Osteoblast (primary cell): Measurements from ENCODE around the gene RNH1. TPM values are rescaled to one million over a fixed set of nuclear protein-coding genes. Genes with fewer than 3 reads are reported as not detected.

Experiments used
- DNase-seq: peaks from one replicate; pipeline ENCODE4 v3.0.0; 2011; ENCODE audit warnings: low spot score, mixed read lengths; ENCODE audit not compliant: insufficient read length; ENCODE audit errors: missing footprints
- H2AFZ ChIP-seq: 2 replicates; pipeline ENCODE4 v1.6.0; 2011; ENCODE audit warnings: mild to moderate bottlenecking, low read length
- H3K27ac ChIP-seq: 2 replicates; pipeline ENCODE4 v1.5.1; 2011; ENCODE audit warnings: mild to moderate bottlenecking, low read depth, low read length, moderate library complexity
- H3K27me3 ChIP-seq: 2 replicates; pipeline ENCODE4 v1.6.0; 2012; ENCODE audit warnings: mild to moderate bottlenecking, control low read depth, inconsistent platforms, low read length, moderate library complexity; ENCODE audit not compliant: insufficient read depth
- H3K36me3 ChIP-seq: 2 replicates; pipeline ENCODE4 v1.5.1; 2011; ENCODE audit warnings: mild to moderate bottlenecking, low read length, control low read depth, moderate library complexity; ENCODE audit not compliant: insufficient read depth
- H3K4me1 ChIP-seq: 2 replicates; pipeline ENCODE4 v1.5.1; 2011; ENCODE audit warnings: mild to moderate bottlenecking, low read length, control low read depth, moderate library complexity; ENCODE audit not compliant: insufficient read depth
- H3K4me2 ChIP-seq: 2 replicates; pipeline ENCODE4 v1.6.0; 2011; ENCODE audit warnings: mild to moderate bottlenecking, low read length; ENCODE audit not compliant: insufficient read depth
- H3K4me3 ChIP-seq: fragments of 200-600 bp; sonication (generic); 3 replicates; pipeline ENCODE4 v1.5.1; 2012; ENCODE audit warnings: mild to moderate bottlenecking, low read length, inconsistent platforms; ENCODE audit not compliant: insufficient read depth
- H3K79me2 ChIP-seq: 2 replicates; pipeline ENCODE4 v1.6.0; 2012; ENCODE audit warnings: mild to moderate bottlenecking, low read length, control low read depth, inconsistent platforms; ENCODE audit not compliant: insufficient read depth
- H3K9me3 ChIP-seq: 2 replicates; pipeline ENCODE4 v1.5.1; 2011; ENCODE audit warnings: low read depth, low read length, control low read depth
- H4K20me1 ChIP-seq: 2 replicates; pipeline ENCODE4 v1.6.0; 2012; ENCODE audit warnings: mild to moderate bottlenecking, low read length, control low read depth; ENCODE audit not compliant: insufficient read depth
- total RNA-seq: library from RNA; depleted of rRNA; stranded (reverse); fragments of >200 nt; gene quantifications from 2 replicates; pipeline ENCODE4 v1.2.3, GENCODE V29; 2012
- TF ChIP-seq, protein P1 (sequence below): IDR thresholded peaks from 2 replicates; pipeline ENCODE4 v1.5.1; 2011; ENCODE audit warnings: mild to moderate bottlenecking, low read depth, low read length, moderate library complexity; ENCODE audit errors: extremely low read depth

RNH1 gene
- total RNA-seq, 1 donor, result 506 TPM

DNA sequence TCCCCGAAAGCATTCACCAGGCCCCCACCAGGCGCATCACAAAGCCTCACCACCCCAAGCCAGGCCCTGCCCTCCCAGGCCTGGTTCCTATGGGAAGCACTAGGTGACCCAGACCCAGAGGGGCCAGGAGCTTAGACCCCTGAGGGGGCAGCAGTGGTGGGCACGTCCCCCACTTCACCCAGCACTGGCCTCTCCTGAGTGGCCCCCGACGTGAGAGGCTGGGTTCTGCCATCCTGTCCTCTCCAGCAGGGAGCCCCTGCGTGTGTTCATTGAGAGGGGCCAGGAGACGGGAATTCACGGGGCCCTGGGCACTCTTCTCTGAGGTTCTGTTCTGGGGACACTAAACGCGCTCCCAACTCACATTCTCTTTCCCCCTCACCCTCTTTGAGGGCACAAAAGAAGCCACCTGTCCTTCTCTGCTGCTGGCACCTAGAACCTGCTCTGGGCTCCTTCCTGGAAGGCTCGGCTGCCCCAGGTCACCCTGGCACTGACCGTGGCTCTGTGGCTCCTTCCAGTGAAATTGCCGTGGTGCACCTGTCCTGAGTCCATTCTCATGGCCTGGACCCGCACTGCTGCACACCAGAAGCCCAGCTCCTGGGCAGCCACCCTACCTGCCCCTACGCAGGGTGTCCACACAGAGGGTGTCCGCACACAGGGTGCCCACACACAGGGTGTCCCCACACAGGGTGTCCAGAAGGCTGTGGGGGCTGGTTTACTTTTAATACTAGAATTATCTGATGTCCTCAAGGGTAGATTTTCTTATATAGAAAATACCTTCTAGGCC, 44.7 kb downstream of the RNH1 start:
- H3K27ac ChIP-seq, result no peak overlapping the region

DNA sequence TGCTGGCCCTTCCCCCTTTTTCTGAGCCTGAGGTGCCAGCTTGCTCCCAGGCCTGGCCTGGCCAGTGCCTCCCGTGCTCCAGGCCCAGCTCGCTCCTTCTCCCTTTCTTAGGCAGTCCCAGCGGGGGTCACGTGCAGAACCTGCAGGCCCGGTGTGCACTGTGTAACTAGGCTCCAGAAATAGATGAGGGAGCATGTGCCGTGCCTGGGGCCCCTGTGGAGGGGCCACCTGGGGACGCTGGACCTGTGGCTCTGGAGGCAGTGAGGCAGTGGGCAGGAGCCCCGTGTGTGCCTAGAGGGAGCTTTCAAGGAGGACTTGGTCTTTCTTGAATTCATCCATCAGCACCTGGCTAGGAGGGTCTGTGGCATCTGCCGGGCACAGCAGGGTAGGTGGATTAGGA, 45.4 kb downstream of the RNH1 start:
- no peak overlapping the region for H3K27ac ChIP-seq
- peaks cover 25% of the 10 kb centered on the region for H3K79me2 ChIP-seq
- no peak overlapping the region for H3K4me3 ChIP-seq
- peaks cover 10% of the 10 kb centered on the region for H4K20me1 ChIP-seq
- H3K27me3 ChIP-seq, result no peaks in the 10 kb centered on the region
- TF ChIP-seq, protein P1, sequence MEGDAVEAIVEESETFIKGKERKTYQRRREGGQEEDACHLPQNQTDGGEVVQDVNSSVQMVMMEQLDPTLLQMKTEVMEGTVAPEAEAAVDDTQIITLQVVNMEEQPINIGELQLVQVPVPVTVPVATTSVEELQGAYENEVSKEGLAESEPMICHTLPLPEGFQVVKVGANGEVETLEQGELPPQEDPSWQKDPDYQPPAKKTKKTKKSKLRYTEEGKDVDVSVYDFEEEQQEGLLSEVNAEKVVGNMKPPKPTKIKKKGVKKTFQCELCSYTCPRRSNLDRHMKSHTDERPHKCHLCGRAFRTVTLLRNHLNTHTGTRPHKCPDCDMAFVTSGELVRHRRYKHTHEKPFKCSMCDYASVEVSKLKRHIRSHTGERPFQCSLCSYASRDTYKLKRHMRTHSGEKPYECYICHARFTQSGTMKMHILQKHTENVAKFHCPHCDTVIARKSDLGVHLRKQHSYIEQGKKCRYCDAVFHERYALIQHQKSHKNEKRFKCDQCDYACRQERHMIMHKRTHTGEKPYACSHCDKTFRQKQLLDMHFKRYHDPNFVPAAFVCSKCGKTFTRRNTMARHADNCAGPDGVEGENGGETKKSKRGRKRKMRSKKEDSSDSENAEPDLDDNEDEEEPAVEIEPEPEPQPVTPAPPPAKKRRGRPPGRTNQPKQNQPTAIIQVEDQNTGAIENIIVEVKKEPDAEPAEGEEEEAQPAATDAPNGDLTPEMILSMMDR, result no peak
- peak; percentile 57 for DNase-seq
- no peaks in the 10 kb centered on the region for H3K9me3 ChIP-seq
- no peaks in the 10 kb centered on the region for H3K4me1 ChIP-seq
- no peak overlapping the region for H3K4me2 ChIP-seq
- H2AFZ ChIP-seq, result no peak overlapping the region
- peaks cover 8% of the 10 kb centered on the region for H3K36me3 ChIP-seq

More for the DNA sequence above, 44.7 kb downstream of the RNH1 start:
- no peaks in the 10 kb centered on the region for H3K9me3 ChIP-seq
- no peaks in the 10 kb centered on the region for H3K4me1 ChIP-seq
- TF ChIP-seq, protein P1, result no peak
- peak; percentile 85 for DNase-seq
- peaks cover 8% of the 10 kb centered on the region for H3K36me3 ChIP-seq
- H4K20me1 ChIP-seq, result peaks cover 10% of the 10 kb centered on the region
- no peak overlapping the region for H3K4me2 ChIP-seq
- H2AFZ ChIP-seq, result no peak overlapping the region
- H3K4me3 ChIP-seq, result no peak overlapping the region
- H3K79me2 ChIP-seq, result peaks cover 20% of the 10 kb centered on the region
- H3K27me3 ChIP-seq, result no peaks in the 10 kb centered on the region

DNA sequence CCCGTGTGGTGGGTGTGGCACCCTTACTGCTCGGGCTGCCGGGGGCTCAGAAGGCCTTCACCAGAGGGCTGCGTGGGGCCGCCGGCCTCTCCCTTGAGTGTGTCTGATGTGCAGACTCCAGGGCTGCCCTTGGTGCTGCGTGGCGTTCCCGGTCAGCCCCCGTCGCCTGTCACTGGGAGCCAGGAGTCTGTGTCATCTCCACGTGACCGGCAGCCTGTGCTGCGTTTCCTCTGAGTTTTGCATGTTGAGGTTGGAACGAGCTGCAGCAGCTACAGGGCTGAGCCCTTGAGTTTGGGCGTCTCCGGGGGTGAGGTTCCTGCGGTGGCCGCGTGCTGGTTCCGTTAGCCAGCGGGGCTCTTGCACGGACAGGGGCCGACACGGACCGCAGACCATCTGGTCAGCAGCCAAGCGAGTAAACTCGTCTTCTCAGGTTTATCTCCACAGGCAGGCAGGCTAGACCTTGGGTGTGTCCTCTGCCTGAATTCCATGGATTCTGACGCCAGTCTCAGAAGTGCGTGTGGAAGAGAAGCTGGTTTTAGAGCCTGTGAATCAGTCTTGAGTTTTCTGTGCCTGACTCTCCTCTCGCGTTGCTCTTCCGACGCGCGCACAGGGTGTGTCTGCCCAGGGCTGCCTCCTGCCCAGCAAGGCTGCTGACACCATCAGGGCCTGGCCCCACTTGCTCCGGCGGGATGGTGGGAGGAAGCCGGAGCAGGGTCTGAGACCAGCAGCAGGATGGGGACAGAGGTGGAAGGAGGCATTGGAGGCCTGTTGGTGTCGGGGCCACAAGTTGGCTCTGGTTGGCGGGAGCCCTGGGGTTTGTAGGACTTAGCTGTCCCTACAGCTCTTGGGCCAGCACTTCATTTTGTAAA, 46.5 kb downstream of the RNH1 start:
- H3K27ac ChIP-seq, result no peak overlapping the region
- no peak overlapping the region for H2AFZ ChIP-seq
- no peak overlapping the region for H3K4me2 ChIP-seq
- H4K20me1 ChIP-seq, result peaks cover 10% of the 10 kb centered on the region
- H3K27me3 ChIP-seq, result no peaks in the 10 kb centered on the region
- H3K4me1 ChIP-seq, result no peaks in the 10 kb centered on the region
- TF ChIP-seq, protein P1, result no peak
- DNase-seq, result peak; percentile 61
- H3K79me2 ChIP-seq, result peaks cover 29% of the 10 kb centered on the region
- H3K9me3 ChIP-seq, result no peaks in the 10 kb centered on the region
- H3K4me3 ChIP-seq, result no peak overlapping the region
- H3K36me3 ChIP-seq, result peaks cover 8% of the 10 kb centered on the region
